ENCODE measurements around the gene LCT.

Gene LCT

DNA sequence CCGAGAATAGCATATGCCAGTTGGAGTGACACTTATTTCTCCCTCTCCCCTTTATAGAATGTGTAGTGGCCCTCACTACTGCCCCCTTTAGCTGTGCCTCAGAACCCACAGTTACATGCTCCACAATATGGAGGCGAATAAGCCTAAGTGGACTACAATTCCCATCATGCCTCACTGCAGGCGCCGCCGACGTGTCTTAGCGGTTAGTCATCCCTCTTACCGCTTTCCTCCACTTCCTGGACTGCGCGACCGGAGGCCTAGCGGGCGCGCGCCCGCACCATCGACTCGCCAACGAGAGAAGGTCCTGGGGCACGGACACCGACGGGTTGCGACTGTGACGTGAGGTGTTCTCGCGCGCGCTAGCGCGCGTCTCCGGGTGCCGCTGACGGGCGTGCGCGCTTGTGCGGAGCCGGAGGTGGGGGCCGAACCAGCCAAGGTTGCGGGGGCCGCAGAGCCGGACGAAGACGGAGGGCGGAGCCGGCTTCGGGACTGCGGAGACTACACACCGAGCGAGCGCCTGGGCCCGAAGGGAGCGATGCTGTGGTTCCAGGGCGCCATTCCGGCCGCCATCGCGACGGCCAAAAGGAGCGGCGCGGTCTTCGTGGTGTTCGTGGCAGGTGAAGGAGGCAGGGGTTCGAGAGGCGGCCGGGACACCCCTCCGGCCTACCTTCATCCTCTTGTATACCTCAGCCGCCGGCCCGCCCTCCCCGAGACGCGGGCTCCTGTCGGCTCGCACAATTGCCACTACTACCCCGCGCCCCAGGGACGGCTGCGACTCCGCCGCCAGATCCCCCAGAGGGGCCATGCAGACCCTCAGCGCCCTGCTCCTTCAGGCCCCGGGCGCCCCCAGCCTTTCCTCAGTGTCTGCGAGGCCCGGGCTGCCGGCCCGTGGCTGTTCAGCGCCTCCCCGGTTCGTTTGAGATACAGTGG lies 95.3 kb downstream of the LCT start, which contains the start of gene UBXN4:
TSS of gene UBXN4 (plus strand) at position 461 of the 930 bp plus-strand sequence. CDS start at position 536, 75 bp downstream.
- no peaks in the 10 kb centered on the region for H3K9me3 ChIP-seq (ENCODE audit: control insufficient read depth, insufficient read depth, low read depth, low read length)
- peak within 1 kb of the TSS; percentile 95 for H3K9ac ChIP-seq (ENCODE audit: low read length)
- peaks cover 9% of the 10 kb centered on the region for H3K36me3 ChIP-seq (ENCODE audit: control insufficient read depth, insufficient read depth, low read length)
- H3K4me1 ChIP-seq (ENCODE audit: control insufficient read depth, insufficient read depth, low read length): peaks cover 8% of the 10 kb centered on the region; the same call in 1 of the 2 replicates
- H3K4me3 ChIP-seq (ENCODE audit: low read depth, low read length): peak within 1 kb of the TSS; percentile 94
- no peaks in the 10 kb centered on the region for H3K27me3 ChIP-seq (ENCODE audit: control insufficient read depth, insufficient read depth, low read length)
- H3K27ac ChIP-seq (ENCODE audit: low read depth, low read length): peak within 1 kb of the TSS; percentile 95

DNA sequence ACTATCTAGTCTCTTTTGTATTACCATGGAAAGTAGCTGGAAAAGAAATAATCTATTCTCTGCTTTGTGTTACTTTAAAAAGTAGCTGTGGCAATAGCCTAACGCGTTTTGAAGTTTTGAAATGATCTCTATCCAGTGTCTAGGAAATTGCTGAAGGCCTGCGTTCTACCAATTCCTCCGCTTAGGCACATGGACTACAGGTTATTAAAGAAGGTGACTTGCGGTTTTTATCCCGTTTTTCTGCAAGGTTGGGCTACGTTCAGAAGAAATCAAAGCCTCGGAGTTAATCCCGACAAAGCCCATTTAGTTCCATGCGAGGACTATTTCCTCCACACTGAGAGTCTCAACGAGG lies 96.0 kb downstream of the LCT start:
- Histone ChIP-seq H3K27me3 (ENCODE audit: control insufficient read depth, insufficient read depth, low read length) (no peaks in the 10 kb centered on the region), H3K4me1 (ENCODE audit: control insufficient read depth, insufficient read depth, low read length) (peaks cover 8% of the 10 kb centered on the region; the same call in 1 of the 2 replicates), H3K9me3 (ENCODE audit: control insufficient read depth, insufficient read depth, low read depth, low read length) (no peaks in the 10 kb centered on the region), H3K4me3 (ENCODE audit: low read depth, low read length) (no peak overlapping the region), H3K9ac (ENCODE audit: low read length) (no peak overlapping the region), H3K36me3 (ENCODE audit: control insufficient read depth, insufficient read depth, low read length) (peaks cover 5% of the 10 kb centered on the region), H3K27ac (ENCODE audit: low read depth, low read length) (no peak overlapping the region)

DNA sequence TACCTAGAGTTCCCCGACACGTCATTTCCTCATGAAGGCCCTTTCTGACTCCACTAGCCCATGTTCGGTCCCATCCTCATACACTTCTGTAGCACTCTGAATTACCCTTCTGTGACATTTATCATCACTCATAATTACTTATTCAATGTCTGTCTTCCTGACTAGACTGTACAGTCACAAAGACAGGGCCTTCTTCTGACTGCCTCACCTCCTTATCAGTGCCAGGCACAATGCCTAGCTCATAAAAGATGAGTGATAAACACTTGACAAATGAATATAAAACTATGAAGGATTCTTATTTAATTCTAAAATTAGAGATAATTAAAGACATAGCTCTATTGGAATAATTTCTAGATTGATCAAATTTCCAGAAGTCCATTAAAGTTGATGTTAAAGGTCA lies 96.8 kb downstream of the LCT start:
- Histone ChIP-seq H3K27ac (ENCODE audit: low read depth, low read length) (no peak overlapping the region), H3K4me3 (ENCODE audit: low read depth, low read length) (no peak overlapping the region), H3K9me3 (ENCODE audit: control insufficient read depth, insufficient read depth, low read depth, low read length) (no peaks in the 10 kb centered on the region), H3K36me3 (ENCODE audit: control insufficient read depth, insufficient read depth, low read length) (peaks cover 4% of the 10 kb centered on the region), H3K27me3 (ENCODE audit: control insufficient read depth, insufficient read depth, low read length) (no peaks in the 10 kb centered on the region), H3K4me1 (ENCODE audit: control insufficient read depth, insufficient read depth, low read length) (peaks cover 8% of the 10 kb centered on the region; the same call in 1 of the 2 replicates), H3K9ac (ENCODE audit: low read length) (no peak overlapping the region)
